ENCODE data around the gene OSBPL3.

OSBPL3 gene

GRCh38 chr7:24978843-24979469 lies 1.0 kb downstream of the OSBPL3 start:
- DNase-seq: peak; percentile 59

GRCh38 chr7:24975644-24976260 lies 4.2 kb downstream of the OSBPL3 start:
- DNase-seq: no peak

GRCh38 chr7:24975172-24975571 lies 4.8 kb downstream of the OSBPL3 start:
- DNase-seq: no peak

- DNase-seq: no peak
Observed at GRCh38 chr7:24974026-24974832, 5.7 kb downstream of the OSBPL3 start.

GRCh38 chr7:24972991-24973390 lies 7.0 kb downstream of the OSBPL3 start:
- DNase-seq: no peak

GRCh38 chr7:24972166-24972477 lies 7.9 kb downstream of the OSBPL3 start:
- no peak for DNase-seq

GRCh38 chr7:24971333-24972165 lies 8.4 kb downstream of the OSBPL3 start:
- no peak for DNase-seq

- DNase-seq: no peak
Observed at GRCh38 chr7:24970676-24971075, 9.3 kb downstream of the OSBPL3 start.

GRCh38 chr7:24968165-24968564 lies 11.8 kb downstream of the OSBPL3 start:
- DNase-seq: no peak

- DNase-seq: no peak
Observed at GRCh38 chr7:24967696-24968095, 12.3 kb downstream of the OSBPL3 start.

- DNase-seq: no peak
Observed at GRCh38 chr7:24966802-24967201, 13.2 kb downstream of the OSBPL3 start.

GRCh38 chr7:24965831-24966708 lies 13.9 kb downstream of the OSBPL3 start:
- no peak for DNase-seq

GRCh38 chr7:24964191-24964590 lies 15.8 kb downstream of the OSBPL3 start:
- no peak for DNase-seq

GRCh38 chr7:24963218-24963617 lies 16.8 kb downstream of the OSBPL3 start:
- peak; percentile 66 for DNase-seq

GRCh38 chr7:24962418-24962962 lies 17.5 kb downstream of the OSBPL3 start:
- DNase-seq: no peak

GRCh38 chr7:24959735-24960485 lies 20.1 kb downstream of the OSBPL3 start:
- no peak for DNase-seq

- DNase-seq: no peak
Observed at GRCh38 chr7:24958399-24958798, 21.6 kb downstream of the OSBPL3 start.

GRCh38 chr7:24956021-24956420 lies 24.0 kb downstream of the OSBPL3 start:
- DNase-seq: no peak

GRCh38 chr7:24955313-24955712 lies 24.7 kb downstream of the OSBPL3 start:
- DNase-seq: no peak

- no peak for DNase-seq
Observed at GRCh38 chr7:24952464-24952863, 27.5 kb downstream of the OSBPL3 start.

GRCh38 chr7:24951441-24951980 lies 28.5 kb downstream of the OSBPL3 start:
- no peak for DNase-seq
